ENCODE results near the gene C8B.

DNA sequence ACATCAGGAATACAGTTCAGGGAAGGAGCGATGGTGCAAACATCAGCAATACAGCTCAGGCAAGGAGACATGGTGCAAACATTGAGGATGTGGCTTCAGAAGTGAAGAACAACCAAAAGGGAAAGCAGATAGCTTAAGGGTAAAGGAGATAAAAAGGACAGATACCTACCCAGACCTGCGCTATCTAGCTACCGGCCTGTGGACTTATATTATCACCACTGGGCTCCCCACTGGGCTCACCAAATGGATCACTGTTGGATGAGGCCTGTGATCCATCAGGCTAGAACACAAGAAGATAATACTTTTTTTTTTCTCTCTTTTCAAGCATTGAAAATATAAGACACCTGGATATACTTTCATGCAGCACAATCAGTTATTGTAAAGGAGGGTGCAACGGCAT is 44.7 kb upstream of the C8B start:
- TF ChIP-seq, protein P1, sequence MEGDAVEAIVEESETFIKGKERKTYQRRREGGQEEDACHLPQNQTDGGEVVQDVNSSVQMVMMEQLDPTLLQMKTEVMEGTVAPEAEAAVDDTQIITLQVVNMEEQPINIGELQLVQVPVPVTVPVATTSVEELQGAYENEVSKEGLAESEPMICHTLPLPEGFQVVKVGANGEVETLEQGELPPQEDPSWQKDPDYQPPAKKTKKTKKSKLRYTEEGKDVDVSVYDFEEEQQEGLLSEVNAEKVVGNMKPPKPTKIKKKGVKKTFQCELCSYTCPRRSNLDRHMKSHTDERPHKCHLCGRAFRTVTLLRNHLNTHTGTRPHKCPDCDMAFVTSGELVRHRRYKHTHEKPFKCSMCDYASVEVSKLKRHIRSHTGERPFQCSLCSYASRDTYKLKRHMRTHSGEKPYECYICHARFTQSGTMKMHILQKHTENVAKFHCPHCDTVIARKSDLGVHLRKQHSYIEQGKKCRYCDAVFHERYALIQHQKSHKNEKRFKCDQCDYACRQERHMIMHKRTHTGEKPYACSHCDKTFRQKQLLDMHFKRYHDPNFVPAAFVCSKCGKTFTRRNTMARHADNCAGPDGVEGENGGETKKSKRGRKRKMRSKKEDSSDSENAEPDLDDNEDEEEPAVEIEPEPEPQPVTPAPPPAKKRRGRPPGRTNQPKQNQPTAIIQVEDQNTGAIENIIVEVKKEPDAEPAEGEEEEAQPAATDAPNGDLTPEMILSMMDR (IDR thresholded peaks at IDR 0.05) = no peak
- no peak for TF ChIP-seq POLR2A (IDR thresholded peaks at IDR 0.05)

Measured in testis (tissue), 2 donors.